Hippocampal formation (tissue), 2 donors: ENCODE measurements around the gene COMMD1.
"Not testable (repeated sequence)": the region's sequence is repeated elsewhere in the genome, so short reads cannot be mapped to it uniquely, and the experiment has no call there.

ENCODE experiments used
- DNase-seq, 2 donors: peaks; one replicate each; lab custom pipeline; 2025; lab: John Stamatoyannopoulos, UW

COMMD1 gene

GRCh38 chr2:62142054-62142453, 236.6 kb downstream of the COMMD1 start:
- DNase-seq: no peak

- no peak for DNase-seq
Observed at GRCh38 chr2:62143696-62144095, 238.2 kb downstream of the COMMD1 start.

GRCh38 chr2:62144689-62145477, 239.4 kb downstream of the COMMD1 start:
- no peak for DNase-seq

- no peak for DNase-seq
Observed at GRCh38 chr2:62145478-62146100, 240.1 kb downstream of the COMMD1 start.

GRCh38 chr2:62146790-62147189, 241.3 kb downstream of the COMMD1 start:
- DNase-seq: not testable (repeated sequence)

GRCh38 chr2:62147610-62148301, 242.3 kb downstream of the COMMD1 start:
- no peak for DNase-seq

- no peak for DNase-seq
Observed at GRCh38 chr2:62149708-62150107, 244.2 kb downstream of the COMMD1 start.

GRCh38 chr2:62150597-62151305, 245.3 kb downstream of the COMMD1 start:
- DNase-seq: no peak

GRCh38 chr2:62151306-62151638, 245.8 kb downstream of the COMMD1 start:
- no peak for DNase-seq

GRCh38 chr2:62152000-62152399, 246.5 kb downstream of the COMMD1 start:
- DNase-seq: no peak

- no peak for DNase-seq
Observed at GRCh38 chr2:62156861-62157496, 251.5 kb downstream of the COMMD1 start.

GRCh38 chr2:62158444-62159121, 253.1 kb downstream of the COMMD1 start:
- no peak for DNase-seq

GRCh38 chr2:62160691-62161090, 255.2 kb downstream of the COMMD1 start:
- not testable (repeated sequence) for DNase-seq

GRCh38 chr2:62163106-62163831, 257.8 kb downstream of the COMMD1 start:
- no peak for DNase-seq

GRCh38 chr2:62163834-62164233, 258.4 kb downstream of the COMMD1 start:
- DNase-seq: no peak

- peak in 1 of 2 donors; percentile 26 for DNase-seq
Observed at GRCh38 chr2:62175728-62176127, 270.3 kb downstream of the COMMD1 start.

- no peak for DNase-seq
Observed at GRCh38 chr2:62176801-62177200, 271.3 kb downstream of the COMMD1 start.

- DNase-seq: no peak
Observed at GRCh38 chr2:62177392-62178049, 272.0 kb downstream of the COMMD1 start.

- DNase-seq: no peak
Observed at GRCh38 chr2:62178741-62179271, 273.3 kb downstream of the COMMD1 start.

- DNase-seq: no peak
Observed at GRCh38 chr2:62180975-62181374, 275.5 kb downstream of the COMMD1 start.
